Activated gamma-delta T cell treated with anti-CD3 and anti-CD28 coated beads, Interleukin-2, amount 50 U/mL, for 16 hours (primary cell): ENCODE results near the gene OR52H1.

Experiments used
- DNase-seq: peaks from one replicate; pipeline ENCODE4 v3.0.0-alpha.2; 2020; ENCODE audit warnings: low read depth

Gene OR52H1

GRCh38 chr11:5531053-5531831, 17.1 kb downstream of the OR52H1 start:
- no peak for DNase-seq

- no peak for DNase-seq
Measured at GRCh38 chr11:5528495-5528894, 19.8 kb downstream of the OR52H1 start.

- no peak for DNase-seq
Measured at GRCh38 chr11:5527716-5528115, 20.6 kb downstream of the OR52H1 start.

GRCh38 chr11:5524756-5525155, 23.6 kb downstream of the OR52H1 start:
- DNase-seq = no peak

- DNase-seq = no peak
Measured at GRCh38 chr11:5522308-5522707, 26.0 kb downstream of the OR52H1 start.

GRCh38 chr11:5521540-5521939, 26.8 kb downstream of the OR52H1 start:
- no peak for DNase-seq

- no peak for DNase-seq
Measured at GRCh38 chr11:5516599-5516998, 31.7 kb downstream of the OR52H1 start, which contains the start of gene UBQLNL. Gene UBQLNL (minus strand): TSS chr11:5516699. CDS start chr11:5516441, 258 bp downstream.

- DNase-seq = no peak
Measured at GRCh38 chr11:5514841-5515240, 33.5 kb downstream of the OR52H1 start.

- no peak for DNase-seq
Measured at GRCh38 chr11:5509803-5510202, 38.5 kb downstream of the OR52H1 start, which contains the start of gene UBQLN3. Gene UBQLN3 (minus strand): TSS chr11:5509957. CDS start chr11:5509558, 399 bp downstream.

- no peak for DNase-seq
Measured at GRCh38 chr11:5508605-5509004, 39.7 kb downstream of the OR52H1 start.

GRCh38 chr11:5507933-5508305, 40.4 kb downstream of the OR52H1 start:
- DNase-seq = no peak

- DNase-seq = no peak
Measured at GRCh38 chr11:5507177-5507932, 41.0 kb downstream of the OR52H1 start.

GRCh38 chr11:5505363-5506048, 42.8 kb downstream of the OR52H1 start:
- no peak for DNase-seq

GRCh38 chr11:5504403-5504921, 43.9 kb downstream of the OR52H1 start:
- no peak for DNase-seq

GRCh38 chr11:5500393-5500801, 47.9 kb downstream of the OR52H1 start:
- no peak for DNase-seq

GRCh38 chr11:5499671-5500070, 48.7 kb downstream of the OR52H1 start:
- no peak for DNase-seq
